Central memory CD8-positive, alpha-beta T cell (primary cell): ENCODE measurements around the gene LIPC.
A peak's percentile ranks its signal among the peaks of the same experiment; 100 is the strongest.

Source experiments
- ATAC-seq: fragments of 150-1000 bp; cut with Tn5 transposase; replicated peaks from 2 replicates; pipeline ENCODE4 v1.10.0; 2022; ENCODE audit warnings: mild to moderate bottlenecking, moderate FRiP score, moderate number of reproducible peaks; ENCODE audit not compliant: poor library complexity, severe bottlenecking; ENCODE audit errors: extremely low read depth
- DNase-seq, 2 donors: peaks; one replicate each; pipeline ENCODE4 v3.0.0; 2021; ENCODE audit warnings: low spot score in 2 of 2
- H3K27ac Mint-ChIP-seq: one replicate; pipeline ENCODE4 v1.8.0; 2022; ENCODE audit warnings: low read depth, mild to moderate bottlenecking, moderate library complexity, mixed read lengths
- H3K27me3 Mint-ChIP-seq: one replicate; pipeline ENCODE4 v1.8.0; 2022; ENCODE audit warnings: mixed read lengths
- H3K36me3 Mint-ChIP-seq: one replicate; pipeline ENCODE4 v1.8.0; 2022; ENCODE audit warnings: mild to moderate bottlenecking, moderate library complexity, mixed read lengths; ENCODE audit not compliant: insufficient read depth
- H3K4me1 Mint-ChIP-seq: one replicate; pipeline ENCODE4 v1.8.0; 2022; ENCODE audit warnings: mixed read lengths
- H3K4me3 Mint-ChIP-seq: one replicate; pipeline ENCODE4 v1.8.0; 2022; ENCODE audit warnings: mild to moderate bottlenecking, moderate library complexity, mixed read lengths
- H3K9me3 Mint-ChIP-seq: one replicate; pipeline ENCODE4 v1.8.0; 2022; ENCODE audit warnings: mixed read lengths

The LIPC gene

DNA sequence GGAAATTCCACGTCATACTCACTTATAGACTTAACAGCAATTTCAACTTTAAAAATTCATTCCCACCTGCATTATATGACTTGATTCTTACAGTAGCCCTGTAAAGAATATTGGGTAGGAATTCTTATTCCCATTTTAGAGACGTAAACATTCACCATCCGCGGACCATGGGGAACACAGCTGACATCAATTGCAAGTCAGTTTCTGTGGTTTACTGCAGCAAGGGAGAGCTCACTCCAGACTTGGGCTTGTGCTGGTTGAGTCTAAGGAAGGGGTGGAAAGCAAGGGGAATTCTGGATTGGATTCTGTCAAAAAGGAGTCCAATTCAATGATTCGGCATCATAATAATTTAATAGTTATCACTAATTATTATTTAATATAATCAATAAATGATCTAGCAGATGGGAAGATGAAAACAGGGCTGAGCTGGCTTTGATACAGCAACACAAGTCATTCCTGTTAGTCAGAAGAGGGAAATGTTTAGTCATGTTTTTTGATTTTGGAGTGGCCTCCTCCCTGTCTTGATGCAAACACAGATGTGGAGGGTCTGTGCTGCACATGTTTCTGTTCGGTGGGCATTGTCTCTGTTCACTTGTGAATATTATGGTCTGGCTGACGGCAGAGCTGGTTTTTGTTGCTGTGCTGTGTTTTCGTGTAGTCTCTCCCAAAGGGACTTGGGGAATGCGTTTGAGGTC lies 9.7 kb downstream of the LIPC start:
- H3K4me1 Mint-ChIP-seq, result peaks cover 21% of the 10 kb centered on the region
- ATAC-seq, result no peak
- peak overlapping the region; percentile 44 for H3K27ac Mint-ChIP-seq

DNA sequence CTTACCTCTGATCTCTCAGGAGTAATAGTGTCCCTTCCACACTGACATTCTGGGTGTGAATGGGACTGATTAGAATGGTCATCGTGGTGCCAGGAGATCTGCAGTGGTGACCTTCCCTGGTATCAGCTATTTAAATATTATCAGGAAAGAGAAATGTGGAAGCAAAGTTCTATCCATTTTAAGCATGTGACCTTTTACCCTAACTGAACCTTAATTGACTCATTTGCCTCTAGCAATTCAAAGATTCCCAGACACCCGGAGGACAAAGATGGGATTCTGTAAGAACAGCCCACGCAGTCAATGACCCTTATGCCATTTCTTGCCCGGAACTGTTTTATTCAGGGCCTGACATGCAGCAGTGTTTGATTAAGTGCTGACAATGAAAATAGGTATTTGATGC lies 10.3 kb downstream of the LIPC start:
- no peaks in the 10 kb centered on the region for H3K27me3 Mint-ChIP-seq

More for the DNA sequence above, 9.7 kb downstream of the LIPC start:
- DNase-seq, result no peak
- H3K27me3 Mint-ChIP-seq, result no peaks in the 10 kb centered on the region
- H3K4me3 Mint-ChIP-seq, result no peak overlapping the region
- peaks cover 3% of the 10 kb centered on the region for H3K36me3 Mint-ChIP-seq
- no peaks in the 10 kb centered on the region for H3K9me3 Mint-ChIP-seq

DNA sequence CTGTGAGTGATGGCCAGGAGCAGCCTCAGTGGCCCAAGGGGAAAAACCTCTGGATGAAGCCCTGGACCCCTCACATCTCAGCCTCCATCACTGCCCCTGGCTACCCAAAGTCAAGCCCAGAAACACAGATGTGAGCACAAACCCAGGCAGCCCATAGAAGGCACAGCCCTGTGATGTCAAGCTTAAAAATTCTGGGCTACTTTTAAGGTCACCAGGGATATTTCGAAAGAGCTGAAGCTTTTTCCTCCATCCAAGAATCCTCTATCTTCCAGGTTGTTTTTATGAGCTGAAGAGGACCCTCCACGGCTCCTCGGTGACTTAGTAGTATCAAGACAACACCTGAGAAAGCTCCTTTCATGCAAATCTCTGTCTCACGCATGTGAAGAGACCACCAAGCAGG lies 11.5 kb downstream of the LIPC start:
- Mint-ChIP-seq H3K27me3 (no peaks in the 10 kb centered on the region), H3K4me1 (peaks cover 23% of the 10 kb centered on the region)
- no peak for ATAC-seq

More for the DNA sequence above, 10.3 kb downstream of the LIPC start:
- Mint-ChIP-seq H3K9me3 (no peaks in the 10 kb centered on the region), H3K36me3 (peaks cover 3% of the 10 kb centered on the region), H3K4me3 (no peak overlapping the region), H3K27ac (no peak overlapping the region), H3K4me1 (peaks cover 20% of the 10 kb centered on the region)
- DNase-seq, result no peak
- no peak for ATAC-seq

DNA sequence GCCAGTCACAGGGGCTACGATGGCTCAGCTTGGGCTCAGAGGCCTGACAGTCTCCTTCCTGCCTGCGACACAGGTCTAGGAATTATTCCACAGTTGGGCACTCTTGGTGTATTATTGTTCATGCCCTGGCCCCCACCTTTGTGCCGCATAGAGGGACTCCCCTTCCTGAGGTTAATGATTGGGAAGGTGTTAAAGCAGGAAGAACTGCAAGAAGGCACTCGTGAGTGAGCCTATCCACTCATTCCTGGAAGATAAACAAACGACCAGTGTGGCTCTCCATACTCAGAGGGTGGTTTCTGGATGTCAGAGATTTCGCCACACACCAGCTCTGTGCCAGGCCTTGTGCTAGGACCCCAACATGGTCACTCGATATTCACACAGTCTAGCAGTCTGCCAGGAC lies 12.3 kb downstream of the LIPC start:
- ATAC-seq, result no peak
- Mint-ChIP-seq H3K9me3 (no peaks in the 10 kb centered on the region), H3K4me1 (peaks cover 16% of the 10 kb centered on the region), H3K27ac (no peak overlapping the region), H3K27me3 (no peaks in the 10 kb centered on the region), H3K4me3 (no peak overlapping the region), H3K36me3 (peaks cover 3% of the 10 kb centered on the region)
- no peak for DNase-seq

More for the DNA sequence above, 11.5 kb downstream of the LIPC start:
- DNase-seq, result no peak
- Mint-ChIP-seq H3K4me3 (no peak overlapping the region), H3K36me3 (peaks cover 3% of the 10 kb centered on the region), H3K27ac (no peak overlapping the region), H3K9me3 (no peaks in the 10 kb centered on the region)

DNA sequence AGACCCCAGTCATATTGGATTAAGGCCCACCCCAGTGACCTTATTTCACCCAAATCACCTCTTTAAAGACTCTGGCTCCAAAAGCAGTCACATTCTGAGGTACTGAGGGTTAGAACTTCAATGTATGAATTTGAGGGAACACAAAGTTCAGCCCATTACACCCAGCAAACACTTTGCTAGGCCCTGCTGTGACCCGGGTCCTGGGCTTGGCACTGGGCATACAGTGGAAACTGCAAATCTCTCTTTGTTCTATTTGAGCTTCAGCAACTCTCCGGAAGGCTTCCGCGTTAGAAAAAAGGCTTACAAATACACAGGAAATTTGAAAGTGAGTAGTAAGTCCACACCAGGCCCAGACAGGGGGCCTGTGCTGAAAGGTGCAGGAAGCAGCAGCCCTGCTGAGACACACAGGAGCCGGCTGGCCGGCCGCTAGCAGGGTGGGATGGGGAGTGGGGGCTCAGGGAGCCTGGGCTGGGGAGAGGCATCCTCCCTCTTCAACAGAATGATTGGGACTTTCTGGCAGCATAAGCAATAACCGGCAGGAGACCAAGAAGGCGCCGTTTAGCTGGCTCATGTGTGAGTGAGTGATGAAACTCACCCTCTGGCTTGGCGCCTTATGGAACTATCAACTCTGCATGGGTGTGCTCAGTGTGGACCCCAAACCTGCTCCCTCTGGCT lies 13.0 kb downstream of the LIPC start:
- Mint-ChIP-seq H3K27me3 (no peaks in the 10 kb centered on the region), H3K36me3 (peaks cover 3% of the 10 kb centered on the region), H3K4me3 (no peak overlapping the region), H3K4me1 (peaks cover 16% of the 10 kb centered on the region), H3K27ac (no peak overlapping the region), H3K9me3 (no peaks in the 10 kb centered on the region)
- ATAC-seq (no peak), DNase-seq (no peak)

DNA sequence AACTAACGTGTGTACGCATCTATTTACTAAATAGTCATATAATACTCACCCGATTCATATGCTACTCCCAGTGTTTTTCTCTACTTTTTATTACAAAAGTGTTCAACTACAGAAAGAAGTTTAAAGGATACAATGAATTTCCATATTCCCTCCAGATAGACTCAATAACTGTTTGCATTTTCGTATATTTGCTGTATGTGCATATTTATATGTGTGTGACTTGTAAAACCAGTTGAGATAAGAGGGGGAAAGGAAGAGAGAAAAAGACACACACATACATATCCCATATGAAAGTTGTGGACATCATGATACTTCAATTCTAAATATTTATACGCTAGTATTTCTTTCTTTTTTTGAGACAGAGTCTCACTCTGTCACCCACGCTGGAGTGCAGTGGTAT lies 14.1 kb downstream of the LIPC start:
- H3K27ac Mint-ChIP-seq, result no peak overlapping the region
- no peaks in the 10 kb centered on the region for H3K27me3 Mint-ChIP-seq
- peaks cover 16% of the 10 kb centered on the region for H3K4me1 Mint-ChIP-seq
- no peaks in the 10 kb centered on the region for H3K9me3 Mint-ChIP-seq
- no peak for ATAC-seq
- no peak for DNase-seq
- H3K36me3 Mint-ChIP-seq, result peaks cover 3% of the 10 kb centered on the region
- H3K4me3 Mint-ChIP-seq, result no peak overlapping the region

DNA sequence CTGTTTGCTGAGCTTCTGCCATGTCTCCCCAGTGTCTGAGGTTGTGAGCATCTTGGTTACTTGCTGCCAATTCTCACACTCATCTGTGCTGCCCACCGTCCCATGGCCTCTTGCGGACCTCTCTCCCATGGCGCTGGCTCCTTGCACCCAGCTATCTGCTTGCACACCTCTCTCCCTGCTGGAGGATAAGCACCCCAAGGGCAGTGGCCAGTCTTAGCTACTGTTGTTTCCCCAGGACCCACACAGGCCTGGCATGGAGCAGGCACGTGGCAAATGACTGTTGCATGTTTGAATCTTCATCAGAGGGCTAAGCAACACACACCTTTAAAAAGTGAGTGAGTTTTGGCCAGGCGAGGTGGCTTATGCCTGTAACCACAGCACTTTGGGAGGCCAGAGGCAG lies 14.7 kb downstream of the LIPC start:
- ATAC-seq (no peak), DNase-seq (no peak)
- peaks cover 3% of the 10 kb centered on the region for H3K36me3 Mint-ChIP-seq
- no peak overlapping the region for H3K4me3 Mint-ChIP-seq
- no peaks in the 10 kb centered on the region for H3K27me3 Mint-ChIP-seq
- peaks cover 16% of the 10 kb centered on the region for H3K4me1 Mint-ChIP-seq
- peak overlapping the region; percentile 47 for H3K27ac Mint-ChIP-seq
- no peaks in the 10 kb centered on the region for H3K9me3 Mint-ChIP-seq

DNA sequence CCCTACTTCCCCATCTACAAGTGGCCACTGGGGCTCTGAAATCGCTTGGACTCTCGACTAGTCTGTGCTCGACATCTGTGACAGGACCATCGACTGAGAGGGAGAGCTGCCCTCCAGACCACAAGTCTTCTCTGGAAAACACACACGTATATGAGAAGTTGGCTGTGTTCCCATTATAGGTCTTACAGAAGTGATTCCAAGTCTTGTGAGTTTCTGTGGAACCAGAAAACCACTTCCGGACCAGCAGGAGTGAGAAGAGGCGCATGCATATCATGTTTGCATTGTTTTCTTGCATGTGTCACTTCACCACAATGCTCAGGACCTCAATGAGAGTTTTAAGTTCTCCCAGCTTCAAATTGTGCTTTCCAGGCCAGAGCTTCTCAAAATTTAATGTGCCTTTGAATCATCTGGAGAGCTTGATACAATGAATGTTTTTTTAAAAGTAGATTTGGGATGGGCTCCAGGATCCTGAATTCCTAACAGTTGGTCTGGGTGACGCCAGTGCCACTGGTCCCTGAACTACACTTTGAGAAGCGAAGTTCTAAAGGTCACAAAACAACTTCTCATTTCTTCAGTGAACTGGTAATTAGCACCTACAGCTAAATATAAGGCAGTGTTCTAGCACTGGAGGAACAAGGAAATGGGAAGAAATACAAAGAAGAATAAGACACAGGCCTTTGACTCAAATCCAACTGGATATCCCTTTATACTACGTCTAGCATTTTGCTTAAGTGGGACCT lies 15.7 kb downstream of the LIPC start:
- H3K4me3 Mint-ChIP-seq, result no peak overlapping the region
- no peaks in the 10 kb centered on the region for H3K27me3 Mint-ChIP-seq
- ATAC-seq (no peak), DNase-seq (no peak)
- no peak overlapping the region for H3K27ac Mint-ChIP-seq
- H3K36me3 Mint-ChIP-seq, result peaks cover 3% of the 10 kb centered on the region
- H3K9me3 Mint-ChIP-seq, result no peaks in the 10 kb centered on the region
- peaks cover 16% of the 10 kb centered on the region for H3K4me1 Mint-ChIP-seq

DNA sequence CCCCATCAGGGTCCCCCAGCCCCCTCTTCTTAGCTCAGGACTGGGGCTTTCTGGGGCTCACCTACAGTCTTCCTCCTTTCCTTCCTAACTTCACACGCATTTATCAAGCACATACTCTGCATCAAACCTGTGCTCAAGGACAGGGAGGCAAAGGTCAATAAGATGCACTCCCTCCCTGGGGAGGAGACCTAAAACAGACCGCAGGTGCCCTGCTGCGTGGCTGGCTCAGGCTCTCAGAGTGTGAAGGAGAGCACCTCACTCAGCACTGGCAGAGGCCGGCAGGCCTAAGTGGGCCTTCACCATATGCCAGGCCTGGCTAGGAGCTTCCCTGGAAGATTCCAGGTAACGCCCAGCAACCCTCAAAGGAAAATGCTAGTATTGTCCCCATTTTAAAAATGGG lies 16.5 kb downstream of the LIPC start:
- peaks cover 16% of the 10 kb centered on the region for H3K4me1 Mint-ChIP-seq
- H3K27me3 Mint-ChIP-seq, result no peaks in the 10 kb centered on the region
- peaks cover 3% of the 10 kb centered on the region for H3K36me3 Mint-ChIP-seq
- ATAC-seq, result no peak
- no peak for DNase-seq
- H3K27ac Mint-ChIP-seq, result no peak overlapping the region
- no peaks in the 10 kb centered on the region for H3K9me3 Mint-ChIP-seq
- H3K4me3 Mint-ChIP-seq, result no peak overlapping the region

DNA sequence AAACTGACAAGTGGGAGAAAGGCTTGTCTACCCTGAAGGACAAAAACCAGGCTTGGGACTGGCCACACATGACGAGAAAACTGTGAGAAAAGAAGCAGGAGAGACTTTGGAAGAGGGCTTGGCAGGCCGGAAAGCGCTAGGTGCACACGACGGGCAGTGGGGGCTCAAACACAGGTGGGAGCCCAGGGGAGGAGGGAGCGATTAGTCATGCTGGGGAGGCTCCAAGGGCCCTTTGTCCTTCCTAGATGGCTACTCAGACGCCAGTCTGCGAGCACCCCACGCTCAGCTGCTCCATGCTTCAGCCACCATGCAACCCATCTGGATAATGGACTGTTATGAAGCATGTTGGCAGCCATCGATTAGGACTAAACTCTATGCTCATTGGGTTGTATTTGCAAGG lies 17.1 kb downstream of the LIPC start:
- peaks cover 10% of the 10 kb centered on the region for H3K4me1 Mint-ChIP-seq
- H3K4me3 Mint-ChIP-seq, result no peak overlapping the region
- ATAC-seq (no peak), DNase-seq (no peak)
- no peaks in the 10 kb centered on the region for H3K9me3 Mint-ChIP-seq
- H3K27me3 Mint-ChIP-seq, result no peaks in the 10 kb centered on the region
- peaks cover 3% of the 10 kb centered on the region for H3K36me3 Mint-ChIP-seq
- H3K27ac Mint-ChIP-seq, result no peak overlapping the region

DNA sequence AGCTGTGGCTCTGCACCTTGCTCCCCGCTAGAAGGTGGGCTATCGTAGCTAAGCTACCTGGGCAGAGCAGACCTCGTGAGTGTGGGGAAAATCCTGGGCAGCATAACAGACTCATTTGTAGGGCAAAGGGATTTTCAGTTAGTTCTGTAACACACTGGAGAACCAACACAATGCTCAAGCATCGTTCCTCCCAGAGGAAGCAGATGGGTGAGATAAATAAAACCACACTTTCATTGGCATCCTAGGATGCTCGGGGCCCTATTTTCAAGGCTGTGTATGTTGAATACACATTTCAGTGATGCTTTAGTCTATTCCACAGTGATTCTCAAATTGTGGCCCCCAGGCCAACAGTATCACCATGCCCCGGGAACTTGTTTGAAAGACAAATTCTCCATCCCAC lies 20.0 kb downstream of the LIPC start:
- no peak for ATAC-seq
- Mint-ChIP-seq H3K27me3 (no peaks in the 10 kb centered on the region), H3K9me3 (no peaks in the 10 kb centered on the region), H3K4me3 (no peak overlapping the region), H3K27ac (no peak overlapping the region), H3K36me3 (no peaks in the 10 kb centered on the region), H3K4me1 (peaks cover 5% of the 10 kb centered on the region)
- no peak for DNase-seq

DNA sequence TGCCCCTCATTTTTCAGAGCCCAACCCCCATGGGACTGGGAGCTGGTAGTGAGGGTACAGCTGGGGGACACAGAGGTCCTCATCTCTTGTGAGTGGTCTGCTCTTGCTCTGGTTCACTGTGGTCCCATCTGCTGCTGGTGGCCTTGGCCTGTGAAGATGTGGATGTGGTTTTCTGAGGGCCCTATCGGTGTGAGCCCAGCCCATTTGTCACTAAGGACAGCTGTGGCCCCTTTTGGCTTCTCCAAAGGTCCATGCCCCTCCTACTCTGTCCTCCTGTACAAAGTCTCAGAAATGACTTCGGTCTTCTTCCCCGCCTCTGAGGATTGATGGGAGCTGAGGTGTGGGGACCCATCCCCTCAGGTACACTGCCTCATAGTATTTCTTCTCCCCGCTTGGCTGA lies 21.0 kb downstream of the LIPC start:
- H3K27me3 Mint-ChIP-seq, result no peaks in the 10 kb centered on the region
- no peak overlapping the region for H3K4me3 Mint-ChIP-seq
- no peaks in the 10 kb centered on the region for H3K9me3 Mint-ChIP-seq
- DNase-seq (no peak), ATAC-seq (no peak)
- H3K27ac Mint-ChIP-seq, result no peak overlapping the region
- H3K36me3 Mint-ChIP-seq, result peaks cover 3% of the 10 kb centered on the region
- H3K4me1 Mint-ChIP-seq, result peaks cover 8% of the 10 kb centered on the region
